Measurements from ENCODE around the gene REEP1.

Gene REEP1

GRCh38 chr2:86313341-86313740, 24.1 kb downstream of the REEP1 start:
- CTCF ChIA-PET, result interaction anchor here (1.1 kb wide), 1 partner anchor 9 kb away, joined by 4 read pairs; no protein-coding TSS in a partner anchor
- POLR2A ChIA-PET, result no interaction called here
- no peak for TF ChIP-seq ZNF621 (tag by site-specific recombination; IDR thresholded peaks at IDR 0.05)
- TF ChIP-seq KLF10 (tag by site-specific recombination; IDR thresholded peaks at IDR 0.05), result no peak
- no peak for TF ChIP-seq ZNF26 (tag by site-specific recombination; IDR thresholded peaks at IDR 0.05)
- TF ChIP-seq SP3 (tag by site-specific recombination; IDR thresholded peaks at IDR 0.05), result no peak
- no peak for TF ChIP-seq ZNF549 (tag by site-specific recombination; IDR thresholded peaks at IDR 0.05)
- TF ChIP-seq ZNF37A (tag by site-specific recombination; IDR thresholded peaks at IDR 0.05), result no peak
- TF ChIP-seq ZNF24 (tag by site-specific recombination; IDR thresholded peaks at IDR 0.05), result no peak
- no peak for TF ChIP-seq ZNF221 (tag by site-specific recombination; IDR thresholded peaks at IDR 0.05; ENCODE audit: borderline replicate concordance)

GRCh38 chr2:86311879-86312278, 25.5 kb downstream of the REEP1 start:
- Histone ChIP-seq H3K4me1 (ENCODE audit: control insufficient read depth, insufficient read depth, low read length) (no peaks in the 10 kb centered on the region), H3K27ac (ENCODE audit: extremely low read depth, low read depth, low read length) (no peak overlapping the region), H3K36me3 (ENCODE audit: control insufficient read depth in 2 of 2, insufficient read depth in 1 of 2, low read length in 2 of 2) (no peaks in the 10 kb centered on the region), H3K9me3 (ENCODE audit: control insufficient read depth, insufficient read depth, low read depth, low read length) (no peaks in the 10 kb centered on the region), H3K4me3 (ENCODE audit: low read depth, low read length) (no peak overlapping the region)
- TF ChIP-seq ZSCAN4 (tag by site-specific recombination; IDR thresholded peaks at IDR 0.05) (no peak), ZNF292 (tag by site-specific recombination; IDR thresholded peaks at IDR 0.05; ENCODE audit: borderline replicate concordance, low read depth) (no peak), ZBTB21 (tag by site-specific recombination; IDR thresholded peaks at IDR 0.05) (no peak), GLIS2 (tag by site-specific recombination; IDR thresholded peaks at IDR 0.05) (no peak), ZNF335 (tag by site-specific recombination; conservative IDR thresholded peaks at IDR 0.05) (no peak), ZNF184 (tag by site-specific recombination; IDR thresholded peaks at IDR 0.05) (no peak), ZBTB10 (tag by site-specific recombination; IDR thresholded peaks at IDR 0.05) (no peak), GLI4 (tag by site-specific recombination; IDR thresholded peaks at IDR 0.05) (no peak), ZNF16 (tag by site-specific recombination; IDR thresholded peaks at IDR 0.05; ENCODE audit: low read depth) (no peak), ZNF114 (tag by site-specific recombination; IDR thresholded peaks at IDR 0.05) (no peak), ZNF610 (tag by site-specific recombination; IDR thresholded peaks at IDR 0.05; ENCODE audit: borderline replicate concordance) (no peak), EGR2 (tag by site-specific recombination; IDR thresholded peaks at IDR 0.05; ENCODE audit: low read depth) (no peak), ZNF571 (tag by site-specific recombination; IDR thresholded peaks at IDR 0.05) (no peak), MZF1 (tag by site-specific recombination; IDR thresholded peaks at IDR 0.05; ENCODE audit: borderline replicate concordance) (no peak), KLF9 (tag by site-specific recombination; IDR thresholded peaks at IDR 0.05; ENCODE audit: low read depth) (no peak), GFI1B (tag by site-specific recombination; IDR thresholded peaks at IDR 0.05) (no peak), ZNF639 (tag by site-specific recombination; IDR thresholded peaks at IDR 0.05) (no peak), ZNF488 (tag by site-specific recombination; IDR thresholded peaks at IDR 0.05) (no peak)
- POLR2A ChIA-PET, result no interaction called here
- CTCF ChIA-PET, result interaction anchor here (0.6 kb wide), 1 partner anchor 37 kb away, joined by 3 read pairs; no protein-coding TSS in a partner anchor

More at GRCh38 chr2:86313341-86313740, 24.1 kb downstream of the REEP1 start:
- no peak overlapping the region for H3K27ac ChIP-seq (ENCODE audit: extremely low read depth, low read depth, low read length)
- H3K36me3 ChIP-seq (ENCODE audit: control insufficient read depth in 2 of 2, insufficient read depth in 1 of 2, low read length in 2 of 2), result no peaks in the 10 kb centered on the region
- H3K9me3 ChIP-seq (ENCODE audit: control insufficient read depth, insufficient read depth, low read depth, low read length), result no peaks in the 10 kb centered on the region
- H3K4me3 ChIP-seq (ENCODE audit: low read depth, low read length), result no peak overlapping the region
- no peaks in the 10 kb centered on the region for H3K4me1 ChIP-seq (ENCODE audit: control insufficient read depth, insufficient read depth, low read length)

Data from HEK293 (cell line).